AG09309 (cell line): ENCODE results near the gene HTR4.

Source experiments
- DNase-seq: peaks from one replicate; pipeline ENCODE4 v3.0.0-alpha.2; 2010; ENCODE audit warnings: low read depth
- H3K4me3 ChIP-seq: 2 replicates; pipeline ENCODE4 v1.5.1; 2011; ENCODE audit warnings: mild to moderate bottlenecking, low read depth, low read length, moderate library complexity; ENCODE audit not compliant: control insufficient read depth
- CTCF ChIP-seq: IDR thresholded peaks from 2 replicates; pipeline ENCODE4 v1.5.1; 2011; ENCODE audit warnings: mild to moderate bottlenecking, low read depth, low read length, inconsistent platforms; ENCODE audit not compliant: insufficient read depth, control insufficient read depth; ENCODE audit errors: missing control alignments

HTR4 gene

GRCh38 chr5:148690945-148691344, 36.6 kb upstream of the HTR4 start:
- no peak overlapping the region for H3K4me3 ChIP-seq
- TF ChIP-seq CTCF: no peak
- no peak for DNase-seq

- no peak for DNase-seq
- TF ChIP-seq CTCF: no peak
- no peak overlapping the region for H3K4me3 ChIP-seq
Measured at GRCh38 chr5:148688787-148689186, 34.5 kb upstream of the HTR4 start.

- TF ChIP-seq CTCF: no peak
- H3K4me3 ChIP-seq: no peak overlapping the region
- no peak for DNase-seq
Measured at GRCh38 chr5:148687871-148688270, 33.5 kb upstream of the HTR4 start.

- no peak for DNase-seq
- H3K4me3 ChIP-seq: no peak overlapping the region
- peak; percentile 42 for TF ChIP-seq CTCF
Measured at GRCh38 chr5:148687427-148687826, 33.1 kb upstream of the HTR4 start.

- TF ChIP-seq CTCF: no peak
- DNase-seq: no peak
Measured at GRCh38 chr5:148686660-148687059, 32.3 kb upstream of the HTR4 start.

GRCh38 chr5:148685520-148686134, 31.3 kb upstream of the HTR4 start:
- no peak for TF ChIP-seq CTCF
- no peak for DNase-seq
- no peak overlapping the region for H3K4me3 ChIP-seq

More at GRCh38 chr5:148686660-148687059, 32.3 kb upstream of the HTR4 start:
- no peak overlapping the region for H3K4me3 ChIP-seq
